GM12878 (cell line): ENCODE measurements around the gene C2CD5. TPM values are rescaled to one million over a fixed set of nuclear protein-coding genes. Genes with fewer than 3 reads are reported as not detected.

Experiments used
- ATAC-seq: fragments of 200-7000 bp; cut with Tn5 transposase; 3 replicates; pipeline ENCODE4 v1.9.1; 2020; ENCODE audit warnings: mild to moderate bottlenecking, moderate library complexity
- BruUV-seq: library from RNA; stranded (reverse); fragments of 400-500 nt; replicated peaks from 2 replicates; lab custom pipeline; 2021; lab: Mats Ljungman, UMichigan
- CTCF ChIA-PET: fragments of 300-600 bp; sonication (Branson Sonifier 250); formaldehyde crosslinking; extraction: SDS; loops from one replicate; lab custom pipeline; 2021; ENCODE audit warnings: inconsistent platforms; lab: Yijun Ruan, JAX
- POLR2A ChIA-PET: fragments of 350-600 bp; formaldehyde crosslinking; extraction: SDS; loops from one replicate; lab custom pipeline; 2021; ENCODE audit warnings: inconsistent platforms; lab: Charles Lee
- RAD21 ChIA-PET: fragments of 300-600 bp; sonication (Branson Sonifier 250); formaldehyde crosslinking; loops from one replicate; lab custom pipeline; 2023; ENCODE audit warnings: antibody characterized with exemption; ENCODE audit not compliant: unreplicated experiment; lab: Charles Lee
- SMC1A ChIA-PET: fragments of 300-600 bp; sonication (Branson Sonifier 250); formaldehyde crosslinking; loops from one replicate; lab custom pipeline; 2023; ENCODE audit not compliant: unreplicated experiment, uncharacterized antibody; lab: Charles Lee
- DNase-seq: peaks from one replicate; pipeline ENCODE4 v3.0.0-alpha.2; 2011; ENCODE audit warnings: low read depth, low spot score
- FAIRE-seq: peaks from 3 replicates; lab custom pipeline; 2011; peaks lifted over from hg19 to GRCh38; lab: Jason Lieb, UNC
- H2AFZ ChIP-seq: 2 replicates; pipeline ENCODE4 v1.6.0; 2011; ENCODE audit warnings: low read depth, low read length, control low read depth; ENCODE audit not compliant: control insufficient read depth
- H3K27ac ChIP-seq: 2 replicates; pipeline ENCODE4 v1.5.1; 2011; ENCODE audit warnings: control low read depth; ENCODE audit not compliant: control insufficient read depth, insufficient read depth
- H3K27me3 ChIP-seq, 2 experiments: replicated peaks in 1 of 2; 2 replicates each; pipeline versions ENCODE4 v1.6.0 to v1.6.1; 2011; ENCODE audit warnings: low read length in 1 of 2; ENCODE audit not compliant: control insufficient read depth in 2 of 2, insufficient read depth in 2 of 2
- H3K36me3 ChIP-seq, 2 experiments: 2 replicates each; pipeline ENCODE4 v1.5.1; 2011; ENCODE audit warnings: low read length in 1 of 2; ENCODE audit not compliant: control insufficient read depth in 2 of 2, insufficient read depth in 2 of 2
- H3K4me1 ChIP-seq: 2 replicates; pipeline ENCODE4 v1.6.1; 2011; ENCODE audit warnings: mild to moderate bottlenecking, low read length, moderate library complexity, mixed read lengths; ENCODE audit not compliant: control insufficient read depth, insufficient read depth
- H3K4me2 ChIP-seq: 2 replicates; pipeline ENCODE4 v1.6.0; 2011; ENCODE audit warnings: control low read depth; ENCODE audit not compliant: control insufficient read depth, insufficient read depth
- H3K4me3 ChIP-seq: fragments of 200-600 bp; sonication (generic); 2 replicates; pipeline ENCODE4 v1.5.1; 2016
- H3K79me2 ChIP-seq: 2 replicates; pipeline ENCODE4 v1.6.0; 2011; ENCODE audit warnings: low read length; ENCODE audit not compliant: control insufficient read depth, insufficient read depth
- H3K9ac ChIP-seq: 2 replicates; pipeline ENCODE4 v1.8.0; 2011; ENCODE audit warnings: low read length, control low read depth, mixed read lengths; ENCODE audit not compliant: control insufficient read depth, insufficient read depth
- H3K9me3 ChIP-seq: replicated peaks from 3 replicates; pipeline ENCODE4 v1.5.1; 2011; ENCODE audit warnings: mild to moderate bottlenecking, low read length; ENCODE audit not compliant: control insufficient read depth, insufficient read depth
- H4K20me1 ChIP-seq: 2 replicates; pipeline ENCODE4 v1.6.0; 2011; ENCODE audit not compliant: control insufficient read depth, insufficient read depth
- CEBPZ ChIP-seq: fragments of 150-350 bp; IDR thresholded peaks from 2 replicates; pipeline ENCODE4 v1.6.1; 2016; ENCODE audit warnings: low read depth, low read length
- CHD4 ChIP-seq: fragments of 200-600 bp; sonication (generic); IDR thresholded peaks from 2 replicates; pipeline ENCODE4 v1.6.1; 2016; ENCODE audit warnings: mild to moderate bottlenecking
- CREM ChIP-seq: IDR thresholded peaks from 2 replicates; pipeline ENCODE4 v1.6.1; 2014; ENCODE audit warnings: antibody characterized with exemption, low read depth
- GABPA ChIP-seq: IDR thresholded peaks from 2 replicates; pipeline ENCODE4 v1.6.1; 2014; ENCODE audit warnings: antibody characterized with exemption, low read depth, mild to moderate bottlenecking, inconsistent platforms
- HDAC6 ChIP-seq: fragments of 200-600 bp; sonication (generic); IDR thresholded peaks from one replicate; pipeline ENCODE4 v1.8.0; 2017; ENCODE audit warnings: antibody characterized with exemption; ENCODE audit not compliant: unreplicated experiment
- NR2F1 ChIP-seq: fragments of 450-650 bp; conservative IDR thresholded peaks from 2 replicates; pipeline ENCODE4 v1.6.1; 2017; ENCODE audit warnings: mild to moderate bottlenecking
- POLR2A ChIP-seq: IDR thresholded peaks from 2 replicates; pipeline ENCODE4 v1.6.1; 2011; ENCODE audit warnings: low read depth, mild to moderate bottlenecking, low read length
- POLR2AphosphoS5 ChIP-seq: IDR thresholded peaks from 2 replicates; pipeline ENCODE4 v1.6.1; 2011; ENCODE audit warnings: mild to moderate bottlenecking, low read length, inconsistent platforms
- RAD21 ChIP-seq: IDR thresholded peaks from 2 replicates; pipeline ENCODE4 v1.6.1; 2011; ENCODE audit warnings: mild to moderate bottlenecking, low read depth, low read length, moderate library complexity; ENCODE audit not compliant: insufficient read depth
- RELA ChIP-seq: fragments of 450-650 bp; IDR thresholded peaks from 2 replicates; pipeline ENCODE4 v1.8.0; 2014; ENCODE audit warnings: borderline replicate concordance; ENCODE audit not compliant: partially characterized antibody
- RUNX3 ChIP-seq: IDR thresholded peaks from 2 replicates; pipeline ENCODE4 v1.6.1; 2012; ENCODE audit warnings: low read length, inconsistent platforms
- SMC3 ChIP-seq: IDR thresholded peaks from 2 replicates; pipeline ENCODE4 v1.6.1; 2011; ENCODE audit warnings: low read length, improper control_type of control experiment, borderline replicate concordance
- USF1 ChIP-seq: IDR thresholded peaks from 2 replicates; pipeline ENCODE4 v1.6.1; 2011; ENCODE audit warnings: borderline replicate concordance, low read depth, mild to moderate bottlenecking, moderate library complexity, mixed read lengths, low read length; ENCODE audit not compliant: insufficient read depth; ENCODE audit errors: extremely low read length
- ZBTB11 ChIP-seq: fragments of 450-650 bp; formaldehyde crosslinking; IDR thresholded peaks from 2 replicates; pipeline ENCODE4 v1.5.0; 2022; ENCODE audit warnings: mild to moderate bottlenecking, missing genetic modification characterization
- ZNF207 ChIP-seq: fragments of 450-650 bp; IDR thresholded peaks from 2 replicates; pipeline ENCODE4 v1.6.1; 2014; ENCODE audit warnings: antibody characterized with exemption, mild to moderate bottlenecking, borderline replicate concordance
- WGBS: methylation state at CpG from one replicate; pipeline ENCODE4 v1.1.6; 2016; ENCODE audit warnings: low lambda C conversion rate; ENCODE audit not compliant: insufficient replicate concordance, insufficient coverage; ENCODE audit errors: missing lambda C conversion rate; 5-methylcytosine and 5-hydroxymethylcytosine counted together
- in situ Hi-C: fragments of 300-500 bp; cut with MboI; formaldehyde crosslinking; loops from 9 replicates; pipeline ENCODE4 v1.14.3; 2018; ENCODE audit warnings: mixed read lengths
- intact Hi-C: fragments of 100-400 bp; cut with micrococcal nuclease; formaldehyde crosslinking; loops from one replicate; pipeline ENCODE4 v1.14.2; 2022; ENCODE audit not compliant: unreplicated experiment
- polyA plus RNA-seq, 11 experiments: library from polyadenylated mRNA; depleted of rRNA in 4 of 11; unstranded in 6 of 11; stranded (reverse) in 5 of 11; fragments of >200 nt; fragmentation: Nextera tagmentation in 4 of 11; fragmentation: Illumina TruSeq in 1 of 11; extraction: Ambion mirVana in 4 of 11; extraction: Trizol in 1 of 11; gene quantifications; 1 replicate in 1 of 11; 2 replicates in 10 of 11; pipeline versions ENCODE4 v1.2.1 to v1.2.3, GENCODE V29; 2011 to 2016; ENCODE audit warnings: inconsistent platforms in 2 of 11, missing spikeins in 2 of 11, low read depth in 1 of 11
- total RNA-seq, 4 experiments: library from RNA; depleted of rRNA in 3 of 4; stranded (reverse); fragments of >200 nt in 3 of 4; fragmentation: Illumina TruSeq in 1 of 4; extraction: Trizol in 1 of 4; gene quantifications; 2 replicates each; pipeline versions ENCODE4 v1.2.1 to v1.2.3, GENCODE V29; 2013 to 2021

Gene C2CD5
- total and polyA plus RNA-seq, 10 of the 15 experiments (the other 5 are each of a cell fraction or from before 2014, with no cell fraction given): 7.7 to 55.0 (median 27.0) TPM

GRCh38 chr12:22461786-22462185, 82.6 kb downstream of the C2CD5 start (continued):
- TF ChIP-seq USF1 (no peak), POLR2AphosphoS5 (no peak), ZBTB11 (CRISPR knock-in tag) (no peak), CREM (no peak)

GRCh38 chr12:22459838-22460490, 84.4 kb downstream of the C2CD5 start:
- no peak for DNase-seq
- POLR2A ChIA-PET: no interaction called here
- TF ChIP-seq ZNF207 (no peak), RELA (no peak), RUNX3 (no peak), NR2F1 (no peak), GABPA (no peak), HDAC6 (no peak), SMC3 (no peak; the same call in 1 of the 2 replicates), CEBPZ (no peak), RAD21 (peak; percentile 41; the same call in 1 of the 2 replicates), CHD4 (no peak), POLR2A (no peak)

More at GRCh38 chr12:22459838-22460490, 84.4 kb downstream of the C2CD5 start:
- intact Hi-C loops (loop anchor here (5.0 kb wide), 3 partner anchors 358 to 763 kb away; no protein-coding TSS in a partner anchor), in situ Hi-C loops (no loop called here)
- ChIA-PET SMC1A (interaction anchor here (0.5 to 5.4 kb wide), 17 partner anchors 9 to 761 kb away, joined by 3 to 28 read pairs (median 3); no protein-coding TSS in a partner anchor), CTCF (interaction anchor here (0.7 to 5.5 kb wide), 50 partner anchors 9 to 762 kb away, joined by 3 to 72 read pairs (median 4); no protein-coding TSS in a partner anchor), RAD21 (interaction anchor here (0.9 to 1.7 kb wide), 6 partner anchors 13 to 379 kb away, joined by 3 read pairs; no protein-coding TSS in a partner anchor)
- no peaks in the 10 kb centered on the region for H3K9me3 ChIP-seq
- H3K27ac ChIP-seq: no peak overlapping the region
- H3K79me2 ChIP-seq: no peaks in the 10 kb centered on the region
- ATAC-seq (peak; percentile 85), FAIRE-seq (peak; percentile 97)
- no peak overlapping the region for H2AFZ ChIP-seq
- H3K27me3 ChIP-seq: no peaks in the 10 kb centered on the region
- no peaks in the 10 kb centered on the region for H3K36me3 ChIP-seq
- H3K4me1 ChIP-seq: no peaks in the 10 kb centered on the region
- no peak overlapping the region for H3K9ac ChIP-seq
- WGBS: 1% methylated on average over 3 of the region's 3 CpGs
- H3K4me3 ChIP-seq: no peak overlapping the region
- no TSS peak for BruUV-seq
- no peak overlapping the region for H3K4me2 ChIP-seq
- H4K20me1 ChIP-seq: no peaks in the 10 kb centered on the region
